CD4-positive, alpha-beta T cell treated with Interleukin-12 subunit alpha and Interleukin-12 subunit beta, for 1 hour (primary cell): ENCODE measurements around the gene BRF1.
A peak's percentile ranks its signal among the peaks of the same experiment; 100 is the strongest.

ENCODE experiments used
- DNase-seq: peaks from one replicate; pipeline ENCODE4 v3.0.0-alpha.2; 2020

The BRF1 gene

DNA sequence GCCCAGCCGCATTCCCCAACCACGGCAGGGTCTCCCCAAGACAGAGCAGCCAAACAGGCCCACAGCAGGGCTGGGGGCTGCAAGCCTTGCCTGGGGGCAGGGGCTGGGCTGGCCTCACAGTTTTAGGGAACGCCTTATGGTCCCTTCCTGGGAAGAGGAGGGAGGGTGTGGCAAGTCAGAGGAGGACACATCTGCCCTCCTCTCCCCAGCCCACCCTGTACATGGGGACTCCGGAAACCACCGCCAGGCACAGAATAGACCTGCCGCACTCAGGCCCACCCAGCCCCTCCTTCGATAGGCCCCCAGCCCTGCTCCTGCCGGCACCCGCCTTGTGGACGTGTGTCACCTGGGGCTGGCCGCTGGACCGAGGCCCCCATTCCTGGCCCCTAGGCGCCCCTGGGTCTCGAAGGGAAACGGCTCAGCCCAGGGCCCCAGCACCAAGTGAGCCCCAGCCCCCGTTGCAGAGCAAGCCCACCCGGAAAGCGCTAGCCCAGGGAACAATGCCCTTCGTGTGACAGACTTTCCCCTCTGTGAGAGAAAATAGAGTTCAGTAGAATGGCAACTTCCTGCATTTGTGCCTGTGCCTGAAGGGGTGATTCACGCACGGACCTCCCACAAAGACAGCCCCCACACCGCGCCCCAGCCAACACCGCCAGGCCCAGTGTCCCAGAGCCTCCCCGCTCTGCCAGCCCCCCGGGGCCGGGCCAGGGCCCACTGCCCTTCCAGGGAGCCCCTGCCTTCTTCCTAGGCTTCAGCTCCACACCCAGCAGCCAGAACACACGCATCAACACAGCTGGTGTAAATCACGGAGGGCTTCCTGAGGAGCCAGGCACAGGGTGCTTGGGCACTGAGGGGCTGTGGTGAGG is 107.7 kb downstream of the BRF1 start:
- DNase-seq: no peak

GRCh38 chr14:105187935-105188524 is 112.8 kb downstream of the BRF1 start:
- DNase-seq: no peak

DNA sequence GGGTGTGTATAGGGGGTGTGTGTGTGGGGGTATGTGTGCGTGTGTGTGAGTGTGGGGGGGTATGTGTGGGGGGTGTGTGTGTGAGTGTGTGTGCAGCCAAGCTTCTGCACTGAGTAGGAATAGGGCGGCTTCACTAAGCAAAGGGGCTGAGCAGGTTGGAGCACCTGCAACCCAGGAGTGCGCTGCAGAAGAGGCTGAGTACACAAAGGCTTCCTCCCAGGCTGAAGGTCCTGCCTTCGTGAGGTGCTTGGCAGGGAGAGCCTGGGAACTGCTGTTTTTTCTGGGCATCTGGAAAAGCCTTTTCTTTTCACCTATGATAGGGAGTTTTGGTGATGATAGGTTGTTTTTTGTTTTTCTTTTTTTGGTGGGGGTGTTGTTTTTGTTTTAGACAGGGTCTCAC is 113.7 kb downstream of the BRF1 start:
- no peak for DNase-seq

DNA sequence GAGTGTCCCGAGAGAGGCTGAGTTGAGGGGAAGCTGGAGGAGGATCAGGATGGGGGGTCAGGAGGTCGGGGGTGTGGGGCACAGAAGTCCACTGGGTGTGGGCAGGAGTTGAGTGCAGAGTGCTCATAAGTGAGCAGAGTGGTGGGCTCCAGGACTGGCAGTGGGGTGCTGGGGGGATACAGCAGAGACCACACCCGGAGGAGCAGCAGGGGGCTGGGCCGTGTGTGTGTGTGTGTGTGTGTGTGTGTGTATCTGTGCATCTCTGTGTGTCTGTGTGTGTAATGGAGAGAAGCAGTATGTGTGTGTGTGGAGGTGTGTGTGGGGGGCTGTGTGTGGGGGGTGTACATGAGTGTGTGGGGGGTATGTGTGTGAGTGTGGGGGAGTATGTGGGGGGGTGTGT is 114.8 kb downstream of the BRF1 start:
- DNase-seq: no peak

DNA sequence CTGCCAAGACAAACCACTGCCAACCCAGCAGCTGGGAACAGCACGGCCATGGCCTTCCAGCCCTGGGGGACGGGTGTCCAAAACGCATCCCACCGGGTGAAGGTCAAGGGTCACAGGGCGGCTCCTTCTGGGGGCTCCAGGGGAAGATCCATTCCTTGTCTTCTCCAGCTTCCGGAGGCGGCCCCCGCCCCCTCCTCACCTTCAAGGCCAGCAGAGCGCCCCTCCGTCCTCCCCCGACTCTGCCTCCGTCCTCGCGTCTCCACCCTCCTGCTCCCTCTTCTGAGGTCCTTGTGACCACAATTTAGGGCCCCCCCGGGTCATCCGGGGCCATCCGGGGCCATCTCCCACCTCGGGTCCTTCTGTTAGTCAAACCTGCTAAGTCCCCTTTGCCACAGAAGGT is 115.8 kb downstream of the BRF1 start:
- no peak for DNase-seq

GRCh38 chr14:105184461-105184860 is 116.3 kb downstream of the BRF1 start:
- DNase-seq: no peak

- no peak for DNase-seq
Observed at GRCh38 chr14:105182296-105183020, 118.3 kb downstream of the BRF1 start.

- no peak for DNase-seq
Observed at GRCh38 chr14:105181549-105182295, 119.1 kb downstream of the BRF1 start.

GRCh38 chr14:105180592-105181548 is 119.9 kb downstream of the BRF1 start, which contains the start of gene NUDT14:
Gene NUDT14, minus strand, starts transcription at chr14:105181312. Its CDS starts 103 bp downstream, at chr14:105181209.
- DNase-seq: peak; percentile 94

GRCh38 chr14:105179191-105179590 is 121.6 kb downstream of the BRF1 start:
- no peak for DNase-seq

DNA sequence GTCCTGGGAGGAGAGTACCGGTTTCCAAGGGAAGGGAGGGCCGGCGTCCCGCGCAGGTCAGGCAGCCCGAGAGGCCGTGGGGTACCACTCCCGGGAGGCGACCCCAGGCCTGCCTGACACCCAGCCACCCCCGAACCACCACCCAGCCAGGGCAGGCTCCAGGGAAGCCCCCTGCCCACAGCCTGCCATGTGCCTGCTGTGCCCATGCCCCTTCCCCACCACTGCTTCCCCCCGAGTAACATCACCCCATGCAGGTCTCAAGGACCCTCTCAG is 122.0 kb downstream of the BRF1 start:
- no peak for DNase-seq

DNA sequence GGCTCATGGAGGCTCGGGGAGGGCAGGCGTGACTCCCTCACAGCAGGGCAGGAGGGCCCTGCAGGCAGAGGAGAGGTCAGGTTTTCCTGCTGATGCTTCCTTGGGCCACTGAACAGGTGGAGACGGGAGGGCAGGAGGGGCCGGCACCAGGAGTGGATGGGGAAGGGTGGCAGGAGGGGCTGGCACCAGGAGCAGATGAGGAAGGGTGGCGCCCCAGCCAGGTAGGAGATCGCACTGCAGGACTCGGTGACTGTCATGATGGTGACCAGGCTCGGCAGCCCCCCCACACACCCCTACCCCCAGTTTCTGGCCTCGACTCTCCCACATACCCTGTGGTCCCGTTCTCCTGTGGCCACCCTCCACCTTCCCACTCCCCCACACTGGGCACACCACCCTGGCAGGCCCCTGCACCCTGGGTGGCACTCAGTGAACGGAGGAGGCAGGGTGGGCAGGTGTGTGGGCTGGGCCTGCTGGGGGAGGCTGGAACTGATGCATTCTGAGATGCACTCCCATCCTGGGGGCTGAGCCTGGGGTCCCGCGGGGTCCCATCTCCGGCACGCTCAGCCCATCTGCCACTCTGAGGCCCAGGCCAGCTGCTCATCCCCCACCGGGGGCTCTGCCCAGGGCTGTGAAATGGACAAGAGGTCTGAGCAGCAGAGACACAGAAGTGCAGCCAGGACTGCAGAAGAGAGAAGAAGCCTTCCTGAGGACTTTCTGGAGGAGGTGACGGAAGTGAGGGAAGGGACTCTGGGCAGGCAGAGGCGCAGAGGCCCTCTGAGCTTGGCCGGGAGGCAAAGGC is 122.5 kb downstream of the BRF1 start:
- DNase-seq: no peak

GRCh38 chr14:105177082-105177481 is 123.7 kb downstream of the BRF1 start:
- no peak for DNase-seq

DNA sequence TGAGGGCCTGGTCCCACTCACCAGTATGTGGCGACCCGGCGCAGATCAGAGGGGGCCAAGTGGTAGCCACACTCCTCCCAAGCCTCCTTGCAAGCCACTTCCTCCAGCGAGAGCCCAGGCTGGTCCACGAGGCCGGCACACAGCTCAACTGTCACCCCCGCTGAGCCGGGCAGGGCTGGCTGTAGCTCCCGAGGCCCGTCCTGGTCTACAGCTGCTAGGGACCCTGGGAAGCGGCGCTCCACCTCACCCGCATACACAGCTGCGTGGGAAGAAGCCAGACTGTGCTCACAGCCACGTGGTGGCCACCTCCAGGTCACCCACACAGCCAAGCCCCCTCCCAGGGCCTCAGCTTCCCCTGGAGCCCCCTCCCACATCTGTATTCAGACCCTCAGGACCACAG is 124.3 kb downstream of the BRF1 start:
- no peak for DNase-seq

- DNase-seq: peak; percentile 68
Observed at GRCh38 chr14:105173901-105174894, 126.6 kb downstream of the BRF1 start.

DNA sequence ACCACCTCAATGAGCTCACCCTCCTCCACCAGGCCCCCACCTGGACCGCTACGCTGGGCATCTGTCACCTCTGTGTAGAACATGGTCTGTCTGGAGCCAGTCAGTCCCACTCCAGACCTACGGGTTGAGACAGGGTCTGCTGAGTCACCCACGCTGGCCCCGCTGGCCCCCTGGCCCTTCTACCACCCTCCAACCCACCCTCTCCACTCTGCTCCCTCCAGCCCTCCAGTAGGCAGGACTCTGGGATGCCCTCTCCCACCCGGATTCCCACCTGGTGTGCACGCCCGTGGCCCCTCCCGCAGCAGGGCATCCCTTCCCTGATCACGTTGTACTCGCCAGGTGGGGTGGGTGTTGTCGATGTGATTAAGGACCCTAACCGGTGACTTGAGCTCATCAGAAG is 127.7 kb downstream of the BRF1 start:
- no peak for DNase-seq

DNA sequence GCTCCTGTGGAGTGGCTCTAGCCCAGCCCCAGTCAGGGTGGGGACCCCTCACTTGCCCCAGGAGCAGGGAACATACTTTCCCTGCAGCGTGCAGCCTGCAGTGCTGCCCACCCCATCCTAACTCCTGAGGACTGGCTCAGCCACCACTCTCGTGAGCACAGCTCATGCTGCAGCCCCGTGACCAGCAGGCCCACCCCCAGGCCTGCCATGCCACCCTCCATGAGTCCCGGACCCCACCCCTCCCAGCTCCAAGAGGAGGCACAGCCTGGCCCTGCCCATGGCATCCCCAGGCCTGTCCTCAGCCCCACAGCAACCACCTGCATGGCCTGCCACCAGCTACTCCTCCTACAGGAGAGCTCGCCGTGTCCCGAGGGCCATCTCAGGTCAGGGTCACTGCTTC is 128.3 kb downstream of the BRF1 start:
- no peak for DNase-seq

DNA sequence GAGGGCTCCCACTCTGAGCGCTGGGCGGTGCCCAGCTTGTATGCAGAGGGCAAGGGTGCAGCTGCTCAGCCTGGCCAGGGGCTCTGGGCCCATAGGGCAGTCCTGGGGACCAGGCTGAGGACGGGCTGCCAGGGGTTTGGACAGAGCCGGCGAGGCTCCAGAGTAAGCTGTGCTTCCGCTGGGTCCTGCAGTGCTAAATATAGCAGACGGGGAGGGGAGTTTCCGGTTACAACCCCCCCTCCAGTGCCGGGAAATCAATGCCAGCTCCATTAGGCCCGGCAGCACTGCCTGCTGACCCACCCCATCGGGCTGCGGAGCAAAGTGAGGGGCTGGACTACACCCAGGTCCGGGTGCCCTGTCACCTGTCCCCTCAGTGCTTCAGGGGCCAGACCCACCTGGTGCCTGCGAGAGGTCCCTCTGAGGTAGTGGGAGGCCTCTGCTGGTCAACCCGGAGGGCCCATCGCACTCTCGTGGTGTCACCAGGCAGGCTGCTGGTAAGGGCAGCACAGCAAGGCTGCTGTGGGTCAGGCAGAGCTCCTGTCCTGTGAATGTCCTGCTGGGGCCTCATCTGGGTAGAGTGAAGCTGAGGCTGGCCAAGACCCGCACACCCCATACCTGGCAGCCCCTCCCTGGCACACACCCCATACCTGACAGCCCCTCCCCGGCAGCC is 129.7 kb downstream of the BRF1 start:
- DNase-seq: no peak
